Endothelial cell of umbilical vein (primary cell): ENCODE measurements around the gene NAP1L4.

ENCODE experiments used
- EZH2 ChIP-seq: IDR thresholded peaks from 2 replicates; pipeline ENCODE4 v1.6.1; 2012; ENCODE audit warnings: borderline replicate concordance, low read depth, mild to moderate bottlenecking, moderate library complexity, low read length, inconsistent platforms; ENCODE audit not compliant: severe bottlenecking
- MYC ChIP-seq: IDR thresholded peaks from one replicate; pipeline ENCODE4 v1.6.1; 2011; ENCODE audit warnings: mild to moderate bottlenecking, low read depth, low read length
- POLR2A ChIP-seq: IDR thresholded peaks from 2 replicates; pipeline ENCODE4 v1.6.1; 2012; ENCODE audit warnings: low read depth, mild to moderate bottlenecking, control low read depth, low read length
- TF ChIP-seq, protein P1 (sequence below), 2 donors: IDR thresholded peaks; 1 replicate in 1 of 2; 2 replicates in 1 of 2; pipeline ENCODE4 v1.5.1; 2011; ENCODE audit warnings: low read length in 2 of 2, mild to moderate bottlenecking in 2 of 2, moderate library complexity in 2 of 2, control low read depth in 1 of 2, inconsistent platforms in 1 of 2, low read depth in 1 of 2; ENCODE audit not compliant: insufficient read depth in 1 of 2; ENCODE audit errors: extremely low read depth in 1 of 2
- TF ChIP-seq, protein P2 (sequence below): IDR thresholded peaks from 2 replicates; pipeline ENCODE4 v1.6.1; 2011; ENCODE audit not compliant: insufficient read depth, insufficient read length

DNA sequence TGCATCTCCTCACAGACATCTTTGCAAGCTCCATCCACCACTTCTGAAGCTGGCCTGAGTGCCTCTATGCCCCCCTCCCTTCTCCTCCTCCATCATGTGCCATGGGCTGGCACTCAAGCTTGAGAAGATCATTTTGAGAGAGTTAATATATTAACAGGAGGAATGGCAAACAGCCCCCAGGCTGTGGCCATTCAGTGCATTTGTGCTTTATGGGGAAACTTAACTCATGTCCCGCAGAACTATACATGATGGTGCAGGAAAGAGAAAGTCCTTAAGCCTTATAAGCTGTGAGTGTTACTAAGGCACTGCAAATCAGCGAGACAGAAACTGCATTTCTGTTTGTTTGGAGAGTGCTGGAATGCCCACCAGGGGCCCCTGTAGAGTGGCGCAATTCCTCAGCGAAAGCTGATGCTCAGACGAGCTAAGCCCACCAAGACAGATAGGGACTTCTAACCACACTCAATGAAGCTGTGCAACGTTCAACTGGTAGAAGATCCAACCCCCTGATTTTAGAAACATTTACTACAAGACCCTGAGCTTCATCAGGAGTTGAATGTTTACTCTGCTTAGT lies 36.1 kb downstream of the NAP1L4 start:
- TF ChIP-seq, protein P1, sequence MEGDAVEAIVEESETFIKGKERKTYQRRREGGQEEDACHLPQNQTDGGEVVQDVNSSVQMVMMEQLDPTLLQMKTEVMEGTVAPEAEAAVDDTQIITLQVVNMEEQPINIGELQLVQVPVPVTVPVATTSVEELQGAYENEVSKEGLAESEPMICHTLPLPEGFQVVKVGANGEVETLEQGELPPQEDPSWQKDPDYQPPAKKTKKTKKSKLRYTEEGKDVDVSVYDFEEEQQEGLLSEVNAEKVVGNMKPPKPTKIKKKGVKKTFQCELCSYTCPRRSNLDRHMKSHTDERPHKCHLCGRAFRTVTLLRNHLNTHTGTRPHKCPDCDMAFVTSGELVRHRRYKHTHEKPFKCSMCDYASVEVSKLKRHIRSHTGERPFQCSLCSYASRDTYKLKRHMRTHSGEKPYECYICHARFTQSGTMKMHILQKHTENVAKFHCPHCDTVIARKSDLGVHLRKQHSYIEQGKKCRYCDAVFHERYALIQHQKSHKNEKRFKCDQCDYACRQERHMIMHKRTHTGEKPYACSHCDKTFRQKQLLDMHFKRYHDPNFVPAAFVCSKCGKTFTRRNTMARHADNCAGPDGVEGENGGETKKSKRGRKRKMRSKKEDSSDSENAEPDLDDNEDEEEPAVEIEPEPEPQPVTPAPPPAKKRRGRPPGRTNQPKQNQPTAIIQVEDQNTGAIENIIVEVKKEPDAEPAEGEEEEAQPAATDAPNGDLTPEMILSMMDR (IDR thresholded peaks at IDR 0.05; ENCODE audit: extremely low read depth in 1 of 2, insufficient read depth in 1 of 2, low read depth in 1 of 2, low read length in 2 of 2) = peak in 1 of 2 donors; percentile 1
- no peak for TF ChIP-seq POLR2A
- TF ChIP-seq EZH2 = no peak
- TF ChIP-seq, protein P2, sequence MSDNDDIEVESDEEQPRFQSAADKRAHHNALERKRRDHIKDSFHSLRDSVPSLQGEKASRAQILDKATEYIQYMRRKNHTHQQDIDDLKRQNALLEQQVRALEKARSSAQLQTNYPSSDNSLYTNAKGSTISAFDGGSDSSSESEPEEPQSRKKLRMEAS = no peak
- TF ChIP-seq MYC = no peak
